ENCODE measurements around the gene PEG3.

The PEG3 gene

GRCh38 chr19:56838909-56839651, 1.4 kb downstream of the PEG3 start:
- peak; percentile 6 for DNase-seq (ENCODE audit: low spot score)

GRCh38 chr19:56838024-56838908, 2.3 kb downstream of the PEG3 start:
- DNase-seq (ENCODE audit: low spot score): no peak

- no peak for DNase-seq (ENCODE audit: low spot score)
Observed at GRCh38 chr19:56837492-56838023, 3.0 kb downstream of the PEG3 start.

GRCh38 chr19:56837004-56837403, 3.5 kb downstream of the PEG3 start:
- no peak for DNase-seq (ENCODE audit: low spot score)

- DNase-seq (ENCODE audit: low spot score): no peak
Observed at GRCh38 chr19:56836059-56836458, 4.5 kb downstream of the PEG3 start.

- DNase-seq (ENCODE audit: low spot score): no peak
Observed at GRCh38 chr19:56835401-56835800, 5.1 kb downstream of the PEG3 start.

- no peak for DNase-seq (ENCODE audit: low spot score)
Observed at GRCh38 chr19:56834564-56835375, 5.8 kb downstream of the PEG3 start.

GRCh38 chr19:56832352-56832928, 8.1 kb downstream of the PEG3 start:
- no peak for DNase-seq (ENCODE audit: low spot score)

GRCh38 chr19:56831255-56831654, 9.3 kb downstream of the PEG3 start:
- no peak for DNase-seq (ENCODE audit: low spot score)

GRCh38 chr19:56829596-56829995, 10.9 kb downstream of the PEG3 start:
- DNase-seq (ENCODE audit: low spot score): no peak

- DNase-seq (ENCODE audit: low spot score): no peak
Observed at GRCh38 chr19:56827708-56828107, 12.8 kb downstream of the PEG3 start.

GRCh38 chr19:56823956-56824355, 16.6 kb downstream of the PEG3 start:
- no peak for DNase-seq (ENCODE audit: low spot score)

- no peak for DNase-seq (ENCODE audit: low spot score)
Observed at GRCh38 chr19:56823417-56823816, 17.1 kb downstream of the PEG3 start.

- no peak for DNase-seq (ENCODE audit: low spot score)
Observed at GRCh38 chr19:56822755-56823154, 17.8 kb downstream of the PEG3 start.

- no peak for DNase-seq (ENCODE audit: low spot score)
Observed at GRCh38 chr19:56821675-56822074, 18.9 kb downstream of the PEG3 start.

- DNase-seq (ENCODE audit: low spot score): no peak
Observed at GRCh38 chr19:56821209-56821608, 19.3 kb downstream of the PEG3 start.

GRCh38 chr19:56819166-56819565, 21.4 kb downstream of the PEG3 start:
- no peak for DNase-seq (ENCODE audit: low spot score)

GRCh38 chr19:56814656-56815055, 25.9 kb downstream of the PEG3 start:
- DNase-seq (ENCODE audit: low spot score): no peak

- DNase-seq (ENCODE audit: low spot score): no peak
Observed at GRCh38 chr19:56813531-56813930, 27.0 kb downstream of the PEG3 start.

GRCh38 chr19:56811480-56811879, 29.0 kb downstream of the PEG3 start:
- DNase-seq (ENCODE audit: low spot score): no peak

- no peak for DNase-seq (ENCODE audit: low spot score)
Observed at GRCh38 chr19:56810260-56810659, 30.3 kb downstream of the PEG3 start.

All from activated CD4-positive, alpha-beta T cell treated with anti-CD3 and anti-CD28 coated beads, Interleukin-2, Interleukin-4, amounts not matched to agents 100 ng/mL and 50 ng/mL, durations not matched to agents 16 hours and 8 hours (primary cell).